Stimulated activated CD4-positive, alpha-beta T cell treated with anti-CD3 and anti-CD28 coated beads, Interleukin-15, amount 100 ng/mL, for 1 hour (primary cell): Measurements from ENCODE around the gene HSPA6.
"Not testable (repeated sequence)": the region's sequence is repeated elsewhere in the genome, so short reads cannot be mapped to it uniquely, and the experiment has no call there.

Source experiments
- DNase-seq, 2 donors: peaks; one replicate each; pipeline ENCODE4 v3.0.0-alpha.2; 2020; ENCODE audit warnings: low read depth in 1 of 2, low spot score in 1 of 2

Gene HSPA6

DNA sequence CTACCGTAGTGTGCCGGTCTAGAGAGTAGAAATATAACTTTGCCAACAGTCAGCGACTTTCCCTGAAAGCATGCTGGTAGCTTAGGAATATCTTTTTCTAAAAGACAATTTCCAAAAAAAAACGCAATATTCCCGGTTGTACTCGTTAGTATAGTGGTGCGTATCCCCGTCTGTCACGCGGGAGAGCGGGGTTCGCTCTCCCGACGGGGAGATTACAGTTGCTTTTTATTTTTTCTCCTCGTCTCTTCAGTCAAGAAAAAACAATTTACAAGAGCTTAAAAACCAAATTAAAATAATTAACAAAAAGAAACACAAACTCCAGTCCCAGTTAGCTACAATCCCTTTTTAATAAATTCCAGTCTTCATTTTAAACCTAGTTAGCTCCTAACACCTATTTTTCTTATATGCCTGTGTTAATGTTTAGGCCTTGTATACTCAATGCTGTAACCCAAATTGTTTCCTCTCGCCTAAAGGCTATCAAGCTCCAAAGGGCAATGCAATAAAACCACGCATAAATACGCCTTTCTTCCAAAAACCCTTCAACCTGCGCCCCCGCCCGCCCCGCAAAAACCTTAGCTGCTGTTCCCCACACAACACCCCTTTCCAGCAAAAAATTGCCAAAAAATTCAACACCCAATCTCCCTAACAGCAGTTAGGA lies 7.8 kb downstream of the HSPA6 start:
- DNase-seq: no peak

DNA sequence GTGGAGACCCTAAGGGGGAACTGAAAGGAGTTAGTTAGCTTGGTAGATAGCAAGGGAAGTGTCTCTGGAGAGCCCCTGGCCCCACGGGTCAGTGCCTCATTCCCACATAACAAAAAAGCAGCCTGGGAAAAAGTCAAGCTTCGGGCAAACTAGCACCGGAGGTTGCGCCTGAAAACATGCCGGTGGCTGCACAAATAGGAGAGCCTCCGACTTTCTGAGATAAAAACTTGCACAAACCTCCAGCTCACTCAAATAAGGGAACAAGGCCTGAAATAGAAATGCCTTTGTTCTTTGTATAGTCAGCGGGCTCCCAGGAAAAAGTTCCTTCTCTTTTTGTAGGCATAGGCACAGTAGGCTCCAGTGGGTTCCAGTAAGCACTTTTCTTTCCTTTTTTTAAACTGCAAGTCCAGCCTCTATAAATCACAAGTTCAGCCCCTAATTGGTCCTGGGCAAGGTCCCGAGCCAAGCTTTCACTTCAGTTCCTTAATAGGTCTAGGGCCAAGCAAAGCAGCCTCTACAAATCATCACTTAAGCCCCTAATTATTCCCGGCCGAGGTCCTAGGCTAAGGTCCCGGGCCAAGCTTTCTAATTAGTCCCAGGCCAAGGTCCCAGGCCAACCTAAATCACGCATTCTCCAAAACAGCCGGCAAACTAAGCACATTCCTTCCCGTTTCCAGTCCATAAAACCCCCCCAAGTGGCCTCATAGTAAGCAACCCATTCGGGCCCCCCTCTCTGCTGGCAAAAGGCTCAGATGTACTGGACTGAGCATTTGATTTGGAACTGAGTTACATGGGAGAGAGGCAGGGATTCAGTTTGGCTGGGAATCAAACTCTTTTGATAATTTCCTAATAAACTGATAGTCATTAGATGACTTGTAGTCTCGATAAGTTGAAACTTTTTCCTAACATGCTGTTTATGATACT lies 8.6 kb downstream of the HSPA6 start:
- DNase-seq: not testable (repeated sequence)

DNA sequence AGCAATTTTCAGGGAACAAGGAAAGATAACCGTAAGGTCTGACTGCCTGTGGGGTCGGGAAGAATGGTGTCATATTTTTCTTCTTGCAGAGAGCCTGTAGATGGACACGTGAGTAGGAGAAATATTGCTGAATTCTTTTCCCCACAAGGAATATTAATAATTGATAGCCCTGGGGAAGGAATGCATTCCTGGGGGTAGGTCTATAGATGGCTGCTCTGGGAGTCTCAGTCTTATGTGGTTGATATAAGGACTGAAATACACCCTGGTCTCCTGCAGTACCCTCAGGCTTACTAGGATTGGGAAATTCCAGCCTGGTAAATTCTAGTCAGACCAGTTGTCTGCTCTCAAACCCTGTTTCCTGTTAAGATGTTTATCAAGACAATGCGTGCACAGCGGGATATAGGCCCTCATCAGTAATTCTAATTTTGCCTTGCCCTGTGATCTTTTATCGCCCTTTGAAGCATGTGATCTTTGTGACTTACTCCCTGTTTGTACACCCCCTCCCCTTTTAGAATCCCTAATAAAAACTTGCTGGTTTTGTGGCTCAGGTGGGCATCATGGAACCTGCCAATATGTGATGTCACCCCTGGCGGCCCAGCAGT lies 12.8 kb downstream of the HSPA6 start:
- DNase-seq: not testable (repeated sequence)

DNA sequence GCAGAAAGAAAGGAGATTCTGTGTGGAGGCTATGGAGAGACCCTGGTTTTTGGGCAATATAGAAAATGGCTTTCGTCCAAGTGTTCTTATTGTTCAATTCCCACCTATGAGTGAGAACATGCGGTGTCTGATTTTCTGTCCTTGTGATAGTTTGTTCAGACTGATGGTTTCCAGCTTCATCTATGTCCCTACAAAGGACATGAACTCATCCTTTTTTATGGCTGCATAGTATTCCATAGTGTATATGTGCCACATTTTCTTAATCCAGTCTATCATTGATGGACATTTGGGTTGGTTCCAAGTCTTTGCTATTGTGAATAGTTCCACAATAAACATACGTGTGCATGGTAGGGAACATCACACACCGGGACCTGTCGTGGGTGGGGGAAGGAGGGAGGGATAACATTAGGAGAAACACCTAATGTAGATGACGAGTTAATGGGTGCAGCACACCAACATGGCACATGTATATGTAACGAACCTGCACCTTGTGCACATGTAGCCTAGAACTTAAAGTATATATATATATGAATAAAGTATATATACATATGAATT lies 14.7 kb downstream of the HSPA6 start:
- not testable (repeated sequence) for DNase-seq

DNA sequence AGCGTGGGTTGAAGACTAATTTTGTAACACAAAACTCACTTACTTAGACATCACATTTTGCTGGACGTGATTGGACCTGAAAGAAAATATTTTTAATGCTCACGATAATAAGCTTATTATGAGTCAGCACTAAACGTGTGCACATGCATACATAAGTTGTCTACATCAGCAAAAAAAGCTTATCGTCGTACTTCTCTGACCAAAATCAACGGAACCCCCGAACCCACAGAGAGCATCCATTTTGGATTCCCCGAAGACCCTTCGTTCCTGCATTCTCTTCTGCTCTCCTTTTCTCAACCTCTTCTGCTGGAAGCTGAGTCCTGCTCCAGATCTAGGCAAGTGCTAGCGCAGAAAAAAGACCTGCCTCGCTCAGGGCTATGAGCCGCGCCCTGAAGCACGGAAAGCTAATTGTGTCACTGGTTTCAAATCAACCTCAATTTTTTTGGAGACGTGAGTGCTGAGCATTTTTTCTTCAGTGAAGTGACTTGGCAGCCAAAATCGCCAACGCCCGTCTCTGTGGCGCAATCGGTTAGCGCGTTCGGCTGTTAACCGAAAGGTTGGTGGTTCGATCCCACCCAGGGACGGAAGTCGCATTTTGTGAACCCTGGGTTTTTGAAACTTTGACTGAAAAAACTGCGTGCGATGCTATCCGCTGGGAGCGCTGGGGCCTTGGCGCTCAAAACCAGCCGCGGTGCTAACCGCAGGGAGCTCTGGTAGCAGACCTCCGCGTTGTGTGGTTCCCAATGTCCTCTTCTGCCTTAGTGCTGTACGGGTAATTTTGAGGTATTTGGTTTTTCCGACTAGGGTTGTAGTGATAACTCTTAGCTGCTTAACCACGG lies 15.6 kb downstream of the HSPA6 start:
- DNase-seq: peak; percentile 77 to 98

DNA sequence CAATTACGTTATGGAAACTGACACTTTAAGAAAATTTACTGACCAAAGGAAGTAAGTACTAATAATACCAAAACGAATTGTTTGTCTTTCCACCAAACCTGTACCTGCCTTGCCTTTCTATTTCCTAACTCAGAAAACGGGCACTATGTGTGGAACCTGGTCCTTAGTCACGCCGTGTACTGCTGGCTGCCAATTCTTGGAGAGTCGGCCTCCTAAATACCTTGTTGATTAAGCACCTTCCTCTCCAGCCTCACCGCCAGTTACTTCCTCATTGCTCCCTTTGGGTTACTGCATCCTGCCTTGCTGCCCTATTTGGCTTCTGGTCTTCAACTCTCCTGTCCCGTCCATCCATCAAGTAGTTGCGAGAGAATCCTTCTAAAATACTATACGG lies 16.2 kb downstream of the HSPA6 start:
- DNase-seq: not testable (repeated sequence)

DNA sequence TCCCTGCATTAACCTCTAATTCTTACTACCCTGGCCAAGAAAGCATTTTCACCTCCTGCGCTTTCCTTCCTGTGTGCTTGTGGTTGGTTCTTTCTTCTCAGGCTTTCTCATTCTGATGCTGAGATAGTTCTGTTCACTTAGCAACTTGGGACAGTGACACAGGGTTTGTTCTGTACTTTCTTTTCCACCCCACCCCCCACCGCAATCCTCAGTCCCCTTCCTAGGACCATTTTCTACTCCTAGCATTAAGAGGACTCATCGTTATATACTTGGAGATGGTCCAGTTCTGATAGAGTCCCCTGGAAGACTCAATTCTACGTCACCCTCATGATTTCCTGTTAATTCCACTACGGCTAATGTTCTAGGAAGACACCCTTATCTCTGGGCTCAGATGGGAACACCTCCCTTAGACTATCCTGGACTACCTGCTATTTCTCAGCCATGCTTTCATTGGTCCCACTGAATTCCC lies 17.8 kb downstream of the HSPA6 start:
- DNase-seq: not testable (repeated sequence)

DNA sequence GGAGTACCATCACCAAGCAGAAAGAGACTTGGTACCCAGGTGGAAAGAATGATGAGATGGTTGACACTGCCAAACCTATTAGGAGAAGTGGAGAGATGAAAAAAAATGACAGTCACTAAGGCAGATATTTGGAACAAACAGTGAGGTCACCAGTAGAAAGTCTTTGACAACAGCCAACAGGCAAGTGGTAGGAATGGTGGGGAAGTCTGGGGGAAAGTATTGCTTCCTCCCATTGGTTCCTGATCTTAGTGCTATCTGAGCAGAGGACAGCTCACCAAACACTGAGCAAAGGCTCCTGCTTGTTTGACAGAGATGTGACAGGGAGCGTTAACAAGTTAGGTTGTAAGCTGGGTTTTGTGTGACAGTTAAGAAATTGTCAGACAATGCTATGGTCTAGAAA lies 18.8 kb downstream of the HSPA6 start:
- not testable (repeated sequence) for DNase-seq

DNA sequence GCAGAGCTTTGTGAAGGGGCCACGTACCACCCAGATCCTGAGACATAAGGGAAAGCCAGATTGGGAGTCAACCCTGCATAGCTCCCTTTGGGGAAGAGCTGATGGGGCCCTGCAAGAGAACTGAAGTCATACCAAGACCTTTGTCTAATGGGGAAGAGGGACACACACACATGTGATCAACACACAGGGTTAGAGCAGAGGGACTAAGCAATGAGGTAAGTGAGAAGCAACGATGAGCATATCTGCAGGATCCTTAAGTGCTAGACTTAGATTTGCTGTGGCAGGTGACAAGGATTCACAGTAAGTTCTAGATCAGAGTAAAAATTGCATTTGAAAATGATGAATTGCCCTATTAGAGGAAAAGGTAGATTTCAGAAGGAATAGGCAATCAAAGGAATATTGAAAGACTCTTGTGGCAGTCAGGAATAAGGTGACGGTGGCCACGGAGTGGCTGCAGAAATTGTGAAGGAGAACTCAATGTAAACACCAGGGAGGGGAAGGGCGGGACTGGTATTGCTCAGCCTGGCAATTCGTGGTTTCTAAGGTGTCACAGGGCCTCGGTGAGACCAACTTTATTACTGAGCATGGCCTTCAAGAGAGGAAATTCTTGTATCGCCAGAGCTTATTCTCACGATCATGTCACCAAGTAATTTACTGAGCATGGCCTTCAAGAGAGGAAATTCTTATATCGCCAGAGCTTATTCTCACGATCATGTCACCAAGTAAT lies 20.8 kb downstream of the HSPA6 start:
- not testable (repeated sequence) for DNase-seq

DNA sequence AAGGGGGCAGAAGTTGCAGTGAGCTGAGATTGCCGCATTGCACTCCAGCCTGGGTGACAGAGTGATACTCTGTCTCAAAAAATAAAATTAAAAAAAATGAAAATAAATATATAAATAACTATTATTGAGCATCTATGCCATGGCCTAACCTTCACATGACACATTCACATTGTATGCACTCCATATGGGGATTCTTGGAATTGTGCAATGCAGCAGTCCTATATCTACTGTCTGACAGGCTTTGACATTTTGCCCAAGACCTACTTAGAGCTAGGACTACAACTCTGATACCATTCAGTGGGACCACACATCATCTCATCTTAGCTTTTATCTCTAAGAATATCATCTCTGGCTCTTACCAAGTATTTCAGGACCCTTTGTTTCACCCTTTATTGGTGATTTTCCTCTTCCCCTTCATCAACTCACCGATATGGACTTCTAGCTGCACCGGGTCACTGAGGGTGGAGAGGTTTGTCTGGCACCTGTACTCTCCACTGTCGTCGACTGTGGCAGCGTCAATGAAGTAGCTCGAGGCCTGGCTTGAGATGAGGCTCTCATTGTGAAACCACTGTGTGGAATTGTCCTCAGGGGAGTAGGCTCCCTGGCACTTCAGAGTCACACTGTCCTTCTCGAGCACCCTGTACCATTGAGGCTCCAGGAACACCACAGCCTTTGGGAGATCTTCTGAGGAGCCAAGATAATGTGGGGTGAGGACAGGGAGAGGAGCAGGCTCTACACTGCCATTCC lies 23.8 kb downstream of the HSPA6 start:
- DNase-seq: not testable (repeated sequence)

DNA sequence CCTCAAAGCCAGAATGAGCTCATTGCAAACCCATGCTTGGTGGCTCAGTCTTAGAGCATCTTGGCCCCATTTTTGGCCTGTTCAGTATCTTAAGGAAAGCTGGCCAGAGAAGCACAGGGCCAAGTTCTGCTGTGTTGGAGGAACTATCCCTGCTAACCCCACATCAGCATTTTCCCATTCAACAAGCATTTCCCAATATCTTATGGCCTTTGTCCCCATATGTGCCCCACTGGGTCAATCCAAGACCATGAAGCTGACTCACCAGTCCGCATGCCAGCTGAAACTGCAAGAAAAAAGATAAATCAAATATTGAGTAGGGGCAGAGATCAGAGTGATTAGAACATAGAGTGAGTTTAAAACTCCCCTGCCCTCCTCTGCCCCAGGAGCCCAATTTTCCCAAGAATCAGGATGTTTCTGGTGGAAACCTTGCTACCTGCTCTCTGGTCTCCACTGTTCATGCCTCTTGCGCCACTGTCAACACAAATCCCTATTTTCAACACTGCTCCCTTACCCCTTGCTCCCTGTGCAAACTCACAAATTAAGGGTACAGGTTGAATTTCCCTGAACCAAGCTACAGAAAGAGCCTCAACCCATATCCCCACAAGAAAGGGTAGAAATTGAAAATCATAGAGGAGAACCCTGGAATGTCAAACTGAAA lies 24.5 kb downstream of the HSPA6 start:
- not testable (repeated sequence) for DNase-seq

DNA sequence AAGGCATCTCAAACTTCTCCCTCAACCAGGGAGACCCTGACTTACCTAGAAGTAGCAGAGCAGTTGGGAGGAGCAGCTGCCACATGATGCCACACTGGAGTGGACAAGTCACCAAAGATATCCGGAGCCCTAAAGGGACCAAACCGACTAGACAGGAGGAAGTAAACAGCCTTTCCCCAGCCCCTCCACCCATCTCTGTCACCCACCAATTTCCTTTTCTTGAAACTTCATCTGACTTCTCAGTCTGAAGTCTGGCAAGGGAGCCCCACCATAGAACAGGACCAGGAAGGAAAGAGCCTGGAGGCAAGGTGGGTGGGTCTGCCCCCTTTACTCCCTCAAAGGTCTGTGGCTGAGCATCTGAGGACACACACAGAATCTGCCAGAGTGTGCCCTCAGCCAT lies 25.3 kb downstream of the HSPA6 start, which contains the start of gene FCGR3A:
FCGR3A (minus strand) TSS at position 167 of the 400 bp plus-strand sequence; CDS start at position 85, 82 bp downstream.
- DNase-seq: no peak

DNA sequence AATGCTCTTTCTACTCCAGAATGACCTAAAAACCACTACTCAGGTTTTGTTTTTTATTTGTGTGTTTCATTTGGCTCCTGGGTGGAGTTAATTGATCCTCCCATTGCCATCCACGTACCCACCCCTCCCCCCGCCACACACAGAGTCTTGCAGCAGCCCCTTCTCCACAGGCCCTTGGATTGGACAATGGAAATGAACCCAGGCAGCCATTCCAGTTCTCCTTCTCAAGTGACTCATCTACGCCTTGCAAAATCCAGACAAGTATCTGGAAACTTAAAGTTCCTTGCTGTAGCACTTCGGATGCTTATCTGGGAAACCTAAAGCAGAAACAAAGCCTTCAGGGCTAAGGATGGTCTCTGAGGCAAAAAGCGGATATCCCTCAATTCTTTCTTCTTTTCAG lies 26.6 kb downstream of the HSPA6 start:
- not testable (repeated sequence) for DNase-seq

DNA sequence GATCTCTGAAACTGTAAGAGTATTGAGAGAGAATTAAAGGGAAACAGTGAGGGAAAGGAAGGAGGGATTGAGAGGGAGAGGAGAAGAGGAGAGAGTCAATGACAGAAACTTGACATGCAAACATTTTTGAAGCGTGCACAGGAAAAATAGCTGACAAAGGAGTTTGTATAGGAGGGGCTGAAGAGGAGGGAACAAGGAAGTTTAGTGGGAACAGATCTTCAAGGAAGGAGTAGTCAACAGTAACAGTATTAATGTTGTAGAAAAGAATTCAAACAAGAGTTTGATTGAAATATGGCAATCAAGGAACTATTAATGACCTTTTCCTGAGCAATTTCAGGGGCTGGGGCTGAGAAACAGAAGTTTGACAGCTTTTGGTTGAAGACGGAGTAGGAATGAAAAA lies 29.3 kb downstream of the HSPA6 start:
- DNase-seq: not testable (repeated sequence)

DNA sequence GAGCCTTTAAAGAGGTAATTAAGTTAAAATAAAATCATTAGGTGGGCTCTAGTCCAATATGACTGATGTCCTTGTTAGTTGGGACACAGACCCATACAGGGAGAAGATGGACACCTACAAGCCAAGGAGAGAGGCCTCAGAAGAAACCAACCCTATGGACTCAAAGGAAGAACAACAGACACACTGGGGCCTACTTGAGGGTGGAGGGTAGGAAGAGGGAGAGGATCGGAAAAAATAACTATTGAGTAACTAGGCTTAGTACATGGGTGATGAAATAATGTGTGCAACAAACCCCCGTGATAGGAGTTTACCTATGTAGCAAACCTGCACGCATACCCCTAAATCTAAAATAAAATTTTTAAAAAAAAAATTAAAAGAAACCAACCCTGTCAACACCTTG lies 30.0 kb downstream of the HSPA6 start:
- not testable (repeated sequence) for DNase-seq

DNA sequence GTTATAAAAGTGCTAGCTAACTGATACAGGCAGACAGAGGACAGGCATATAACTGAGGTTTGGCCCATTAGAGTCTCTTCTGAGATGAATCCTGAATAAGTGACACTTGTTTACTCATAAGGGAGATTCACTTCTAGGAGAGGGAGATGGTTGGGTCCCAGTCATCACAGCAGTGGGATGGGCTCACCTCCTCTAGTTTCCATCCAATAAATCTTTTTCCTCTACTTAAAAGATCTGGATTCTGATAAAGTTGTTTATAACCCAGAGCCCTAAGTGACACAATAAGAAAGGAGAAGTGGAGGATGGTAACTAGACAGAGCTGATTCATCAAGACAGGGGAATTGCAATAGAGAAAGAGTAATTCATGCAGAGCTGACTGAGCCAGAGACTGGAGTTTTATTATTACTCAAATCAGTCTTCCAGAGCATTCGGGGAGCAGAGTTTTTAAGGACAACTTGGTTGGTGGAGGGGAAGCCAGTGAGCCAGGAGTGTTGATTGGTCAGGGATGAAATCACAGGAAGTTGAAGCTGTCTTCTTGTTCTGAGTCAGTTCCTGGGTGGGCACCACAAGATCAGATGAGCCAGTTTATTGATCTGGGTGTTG lies 30.6 kb downstream of the HSPA6 start:
- not testable (repeated sequence) for DNase-seq

DNA sequence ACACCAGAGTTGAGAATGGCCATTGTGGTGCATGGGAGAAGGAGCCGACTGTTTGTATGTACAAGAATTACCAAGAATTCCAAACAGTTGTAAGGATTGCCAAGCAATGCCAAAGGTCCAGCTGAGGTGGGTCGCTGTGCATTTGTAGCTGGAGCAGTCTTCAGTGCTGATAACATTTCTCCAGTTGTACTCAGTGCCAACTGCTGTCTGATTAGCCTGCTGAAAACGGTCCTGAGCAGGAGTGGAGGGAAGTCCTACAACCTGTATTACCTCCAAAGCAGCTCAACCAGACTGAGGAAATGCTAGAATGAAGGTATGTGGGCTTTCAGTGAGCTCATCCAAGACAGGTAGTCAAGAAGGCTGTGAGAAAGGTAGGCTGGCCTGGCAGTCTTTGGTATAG lies 31.8 kb downstream of the HSPA6 start:
- DNase-seq: not testable (repeated sequence)

DNA sequence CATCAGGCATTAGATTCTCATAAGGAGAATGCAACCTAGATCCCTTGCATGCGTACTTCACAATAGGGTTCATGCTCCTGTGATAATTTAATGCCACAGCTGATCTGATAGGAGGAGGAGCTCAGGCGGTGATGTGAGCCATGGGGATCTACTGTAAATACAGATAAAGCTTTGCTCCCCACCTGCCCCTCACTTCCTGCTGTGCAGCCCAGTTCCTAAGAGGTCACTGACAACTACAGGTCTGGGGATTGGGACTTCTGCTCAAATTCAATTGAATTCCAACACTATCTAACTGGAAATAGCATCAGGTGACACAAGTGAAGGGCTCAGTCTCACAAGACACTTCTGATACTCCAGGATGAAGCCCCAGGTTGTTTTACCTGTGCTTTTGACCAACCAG lies 32.6 kb downstream of the HSPA6 start:
- DNase-seq: not testable (repeated sequence)
